SJCRH30 (cell line): Measurements from ENCODE around the gene PORCN. TPM values are rescaled to one million over a fixed set of nuclear protein-coding genes. Genes with fewer than 3 reads are reported as not detected.

Experiments
- DNase-seq, 2 experiments: peaks; one replicate each; pipeline ENCODE4 v3.0.0-alpha.2; 2015 to 2020
- H3K27ac ChIP-seq: fragments of 250-450 bp; sonication (Bioruptor Pico); 2 replicates; pipeline ENCODE4 v1.5.1; 2020; ENCODE audit warnings: mild to moderate bottlenecking, moderate library complexity
- H3K27me3 ChIP-seq: fragments of 250-450 bp; sonication (Bioruptor Pico); 2 replicates; pipeline ENCODE4 v1.5.1; 2020; ENCODE audit warnings: mild to moderate bottlenecking, moderate library complexity
- H3K36me3 ChIP-seq: fragments of 250-450 bp; sonication (Bioruptor Pico); 2 replicates; pipeline ENCODE4 v1.5.1; 2020; ENCODE audit warnings: mild to moderate bottlenecking, moderate library complexity
- H3K4me1 ChIP-seq: fragments of 250-450 bp; sonication (Bioruptor Pico); 2 replicates; pipeline ENCODE4 v1.5.1; 2020; ENCODE audit warnings: mild to moderate bottlenecking, moderate library complexity
- H3K4me3 ChIP-seq: fragments of 250-450 bp; sonication (Bioruptor Pico); 2 replicates; pipeline ENCODE4 v1.5.1; 2020; ENCODE audit warnings: mild to moderate bottlenecking, moderate library complexity
- H3K9me3 ChIP-seq: fragments of 250-450 bp; sonication (Bioruptor Pico); replicated peaks from 2 replicates; pipeline ENCODE4 v1.5.1; 2020; ENCODE audit warnings: mild to moderate bottlenecking, moderate library complexity
- total RNA-seq: library from RNA; depleted of rRNA; stranded (reverse); fragments of >200 nt; shearing (Covaris generic); gene quantifications from 2 replicates; pipeline ENCODE4 v1.2.3, GENCODE V29; 2014

PORCN gene
- total RNA-seq, 1 experiment from 2014 or later: 9.8 TPM

DNA sequence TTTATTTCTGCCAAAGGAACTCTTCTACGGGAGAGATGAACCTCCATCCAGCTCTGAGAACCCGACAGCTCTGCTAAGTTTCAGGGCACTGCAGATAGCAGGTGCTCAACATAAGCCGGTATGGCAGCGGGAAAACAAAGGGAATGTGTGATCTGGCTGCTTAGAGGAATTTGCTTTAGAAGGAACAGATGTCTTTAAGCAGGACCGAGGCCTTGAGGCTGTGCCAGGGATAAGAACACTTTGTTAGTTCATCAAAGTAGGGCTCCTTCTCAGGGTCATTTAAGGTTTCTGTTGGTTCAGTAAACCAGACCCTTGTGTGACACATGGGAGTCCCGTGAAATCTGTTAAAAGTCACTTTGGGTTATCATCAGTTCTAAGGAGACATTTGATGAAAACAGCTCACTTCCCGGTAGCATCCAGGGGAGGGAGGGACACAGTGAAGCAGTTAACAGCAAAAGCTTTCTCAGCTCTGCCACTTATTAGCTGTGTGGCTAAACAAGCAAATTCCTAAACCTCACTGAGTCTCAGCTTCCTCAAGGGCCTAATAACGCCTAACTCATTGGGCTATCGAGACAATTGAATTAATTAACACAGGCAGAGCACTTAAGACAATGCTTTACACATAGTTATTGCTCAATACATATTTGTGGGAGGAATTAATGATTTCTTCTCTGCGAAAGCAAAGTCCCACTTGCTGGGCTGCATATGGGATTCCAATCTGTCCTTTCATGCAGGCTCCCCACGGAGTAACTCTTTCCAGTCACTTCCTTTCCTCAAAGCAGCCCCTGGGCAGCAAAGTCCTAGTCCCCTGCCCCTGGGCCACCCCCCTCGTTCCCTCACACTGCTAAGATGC is 35.7 kb upstream of the PORCN start:
- H3K9me3 ChIP-seq: no peaks in the 10 kb centered on the region
- H3K4me3 ChIP-seq: no peak overlapping the region
- H3K36me3 ChIP-seq: no peaks in the 10 kb centered on the region
- peak in 1 of 2 experiments; percentile 50 for DNase-seq
- no peaks in the 10 kb centered on the region for H3K4me1 ChIP-seq
- no peak overlapping the region for H3K27ac ChIP-seq
- H3K27me3 ChIP-seq: no peaks in the 10 kb centered on the region

DNA sequence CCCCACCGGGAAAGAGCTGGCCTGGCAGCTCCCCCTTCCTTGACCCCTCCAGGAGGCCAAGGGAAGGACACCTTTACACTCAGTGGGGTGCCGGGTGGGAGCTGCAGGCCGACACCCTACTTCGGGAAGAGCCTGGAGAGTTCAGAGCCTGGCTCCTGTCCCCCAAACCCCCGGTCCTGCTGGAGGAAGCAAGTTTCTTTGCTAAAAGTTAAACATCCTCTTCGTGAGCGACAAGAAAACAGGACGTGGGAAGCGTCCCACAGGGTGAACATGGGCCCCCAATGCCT is 35.1 kb upstream of the PORCN start:
- no peaks in the 10 kb centered on the region for H3K27me3 ChIP-seq
- H3K27ac ChIP-seq: no peak overlapping the region
- no peaks in the 10 kb centered on the region for H3K4me1 ChIP-seq
- no peak for DNase-seq
- H3K4me3 ChIP-seq: no peak overlapping the region
- H3K36me3 ChIP-seq: no peaks in the 10 kb centered on the region
- no peaks in the 10 kb centered on the region for H3K9me3 ChIP-seq

DNA sequence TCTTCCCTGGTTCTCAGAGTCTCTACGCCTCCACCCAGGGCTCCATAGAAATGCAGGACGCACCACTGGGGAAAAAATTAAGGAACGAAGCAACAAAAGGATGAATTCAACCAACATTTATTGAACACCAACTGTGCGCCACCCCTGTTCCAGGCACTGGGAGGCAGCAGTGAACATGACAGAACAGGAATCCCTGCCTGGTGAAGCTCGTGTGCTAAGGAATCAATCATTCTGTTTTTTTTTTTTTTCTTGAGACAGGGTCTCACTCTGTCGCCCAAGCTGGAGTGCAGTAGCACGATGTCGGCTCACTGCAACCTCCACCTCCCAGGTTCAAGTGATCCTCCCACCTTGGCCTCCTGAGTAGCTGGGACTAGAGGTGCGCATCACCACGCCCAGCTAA is 34.7 kb upstream of the PORCN start:
- H3K27ac ChIP-seq: no peak overlapping the region
- no peaks in the 10 kb centered on the region for H3K36me3 ChIP-seq
- no peaks in the 10 kb centered on the region for H3K27me3 ChIP-seq
- H3K4me1 ChIP-seq: no peaks in the 10 kb centered on the region
- DNase-seq: no peak
- no peak overlapping the region for H3K4me3 ChIP-seq
- H3K9me3 ChIP-seq: no peaks in the 10 kb centered on the region

DNA sequence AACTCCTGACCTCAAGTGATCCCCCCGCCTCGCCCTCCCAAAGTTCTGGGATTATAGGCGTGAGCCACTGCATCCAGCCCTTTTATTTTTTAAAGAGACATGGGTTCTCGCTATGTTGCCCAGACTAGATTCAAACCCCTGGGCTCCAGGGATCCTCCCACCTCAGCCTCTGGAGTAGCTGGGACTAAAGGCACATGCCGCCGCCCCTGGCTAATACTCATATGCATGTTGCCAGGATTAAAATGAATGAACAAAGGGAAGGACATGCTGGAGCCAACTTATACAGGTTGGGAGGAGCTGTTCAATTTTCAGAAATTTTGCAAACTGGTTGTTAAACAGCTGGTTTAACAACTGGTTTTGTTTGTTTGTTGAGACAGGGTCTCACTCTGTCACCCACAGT is 34.2 kb upstream of the PORCN start:
- no peak overlapping the region for H3K4me3 ChIP-seq
- DNase-seq: no peak
- H3K27ac ChIP-seq: no peak overlapping the region

DNA sequence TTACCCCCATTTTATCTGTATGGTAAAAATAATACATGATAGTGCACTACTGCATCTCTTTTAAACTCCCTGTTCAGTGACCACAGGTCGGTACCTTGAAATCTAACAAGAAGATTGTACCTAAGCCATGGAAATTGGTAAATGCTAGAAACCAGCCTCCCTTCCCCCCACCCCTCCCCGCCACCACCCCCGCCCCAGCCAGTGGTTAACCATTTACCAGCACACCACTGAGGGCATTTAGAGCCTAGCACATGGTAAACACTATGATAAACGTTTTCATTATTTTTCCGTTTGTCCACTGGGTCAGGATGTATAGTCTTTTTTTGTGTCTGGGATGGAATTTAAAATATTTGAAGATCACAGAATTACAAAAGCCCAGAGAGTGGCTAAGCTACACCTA is 33.5 kb upstream of the PORCN start:
- Histone ChIP-seq H3K9me3 (no peaks in the 10 kb centered on the region), H3K4me3 (peak overlapping the region; percentile 69), H3K4me1 (no peaks in the 10 kb centered on the region), H3K36me3 (no peaks in the 10 kb centered on the region), H3K27me3 (no peaks in the 10 kb centered on the region), H3K27ac (peak overlapping the region; percentile 66)
- no peak for DNase-seq

More for the DNA sequence above, 34.2 kb upstream of the PORCN start:
- Histone ChIP-seq H3K27me3 (no peaks in the 10 kb centered on the region), H3K9me3 (no peaks in the 10 kb centered on the region), H3K4me1 (no peaks in the 10 kb centered on the region), H3K36me3 (no peaks in the 10 kb centered on the region)

DNA sequence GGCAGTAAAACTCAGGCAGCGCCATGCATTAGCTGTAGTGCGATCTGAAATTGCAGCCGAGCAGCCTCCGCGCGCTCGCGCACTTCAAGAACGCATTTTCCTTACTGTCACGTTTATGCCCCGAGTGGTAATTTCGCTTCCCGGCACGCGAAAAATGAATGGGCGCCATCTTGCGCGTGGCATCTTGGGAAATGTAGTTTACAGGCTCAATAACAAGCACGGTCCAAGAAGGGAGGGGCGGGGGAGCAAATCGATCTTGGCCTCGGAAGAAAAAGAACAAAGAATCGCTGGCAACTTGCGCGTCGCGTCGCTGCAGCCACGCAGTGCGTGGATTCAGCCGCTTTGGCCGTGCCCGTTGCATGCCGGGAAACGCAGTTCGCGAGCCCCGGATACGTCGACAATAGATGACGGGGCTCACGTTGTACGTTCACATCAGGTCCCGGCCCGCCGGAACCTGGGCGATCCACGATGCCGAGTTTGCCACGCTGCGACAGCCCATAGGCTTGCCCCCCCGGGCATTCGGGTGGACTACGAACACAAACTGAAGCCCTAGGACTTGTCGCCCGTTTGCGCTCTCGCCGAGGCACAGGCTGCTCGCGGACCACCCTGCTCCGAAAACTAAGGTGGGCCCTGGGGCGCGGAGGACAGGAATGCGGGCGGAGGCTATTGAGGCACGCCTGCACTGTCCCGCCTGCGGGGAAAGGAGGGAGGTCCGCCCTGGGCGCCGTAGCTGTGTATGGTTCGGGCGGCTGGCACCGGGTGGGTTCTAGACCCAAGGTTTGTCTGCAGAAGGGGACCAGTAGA is 32.8 kb upstream of the PORCN start, which contains the start of gene FTSJ1:
Gene FTSJ1 (plus strand): TSS at position 426 of the 804 bp plus-strand sequence. CDS start 1,849 bp downstream, outside the sequence.
- DNase-seq: peak; percentile 82 to 84
- H3K4me3 ChIP-seq: peak within 1 kb of the TSS; percentile 69
- no peaks in the 10 kb centered on the region for H3K27me3 ChIP-seq
- H3K4me1 ChIP-seq: no peaks in the 10 kb centered on the region
- H3K27ac ChIP-seq: peak within 1 kb of the TSS; percentile 66
- no peaks in the 10 kb centered on the region for H3K36me3 ChIP-seq
- no peaks in the 10 kb centered on the region for H3K9me3 ChIP-seq

DNA sequence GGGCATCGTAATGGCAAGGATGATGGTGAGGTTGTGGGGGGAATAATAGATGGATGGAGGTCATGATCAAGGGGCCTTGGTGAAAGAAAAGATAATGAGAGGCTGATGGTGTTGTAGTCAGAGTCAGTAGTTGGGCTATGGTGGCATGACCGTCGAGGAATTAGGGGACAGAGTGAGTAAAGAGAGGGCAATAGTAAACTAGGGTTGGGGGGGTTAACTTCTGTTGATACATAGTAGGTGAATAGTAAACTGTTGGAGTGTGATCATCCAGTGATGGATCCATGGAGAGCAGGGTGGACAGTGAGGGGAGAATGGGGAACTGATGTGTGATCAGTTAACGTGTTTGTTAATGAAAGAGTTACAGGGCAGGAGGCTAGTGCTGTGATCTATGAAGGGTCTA is 31.9 kb upstream of the PORCN start:
- Histone ChIP-seq H3K27ac (no peak overlapping the region; the same call in 1 of the 2 replicates), H3K4me3 (peak overlapping the region; percentile 69), H3K27me3 (no peaks in the 10 kb centered on the region), H3K36me3 (no peaks in the 10 kb centered on the region), H3K4me1 (no peaks in the 10 kb centered on the region), H3K9me3 (no peaks in the 10 kb centered on the region)
- no peak for DNase-seq

DNA sequence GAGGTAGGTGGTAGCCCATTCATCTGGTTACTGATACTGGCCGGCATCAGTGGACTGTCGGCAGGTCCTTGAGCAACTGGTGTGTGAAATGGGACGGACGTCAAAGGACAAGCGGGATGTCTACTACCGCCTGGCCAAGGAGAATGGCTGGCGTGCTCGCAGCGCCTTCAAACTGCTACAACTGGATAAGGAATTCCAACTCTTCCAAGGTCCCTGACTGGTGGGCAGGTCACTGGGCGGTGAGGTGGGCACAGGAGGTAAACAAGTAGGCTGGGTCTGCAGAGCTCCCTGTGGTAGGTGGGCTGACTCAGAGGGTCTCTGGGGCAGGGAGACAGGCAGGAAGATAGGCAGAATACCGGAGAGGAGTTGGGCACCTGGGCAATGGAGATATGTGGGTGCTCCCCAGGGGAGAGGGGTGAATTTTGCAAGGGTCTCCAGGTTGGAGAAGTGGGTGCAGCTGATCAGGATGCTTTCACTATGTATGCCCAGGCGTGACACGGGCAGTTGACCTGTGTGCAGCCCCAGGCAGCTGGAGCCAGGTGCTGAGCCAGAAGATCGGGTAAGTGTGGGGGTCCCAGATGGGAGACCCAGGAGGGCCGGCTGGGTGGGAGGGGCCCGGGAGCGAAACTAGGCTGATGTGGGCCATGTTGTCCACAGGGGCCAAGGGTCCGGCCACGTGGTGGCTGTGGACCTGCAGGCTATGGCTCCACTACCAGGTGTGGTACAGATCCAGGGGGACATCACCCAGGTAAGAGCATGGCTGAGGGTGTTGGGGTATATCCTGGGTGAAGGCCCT is 30.6 kb upstream of the PORCN start:
- H3K36me3 ChIP-seq: no peaks in the 10 kb centered on the region
- no peak overlapping the region for H3K27ac ChIP-seq
- no peak overlapping the region for H3K4me3 ChIP-seq
- H3K9me3 ChIP-seq: no peaks in the 10 kb centered on the region
- H3K4me1 ChIP-seq: no peaks in the 10 kb centered on the region
- no peak for DNase-seq
- H3K27me3 ChIP-seq: no peaks in the 10 kb centered on the region

DNA sequence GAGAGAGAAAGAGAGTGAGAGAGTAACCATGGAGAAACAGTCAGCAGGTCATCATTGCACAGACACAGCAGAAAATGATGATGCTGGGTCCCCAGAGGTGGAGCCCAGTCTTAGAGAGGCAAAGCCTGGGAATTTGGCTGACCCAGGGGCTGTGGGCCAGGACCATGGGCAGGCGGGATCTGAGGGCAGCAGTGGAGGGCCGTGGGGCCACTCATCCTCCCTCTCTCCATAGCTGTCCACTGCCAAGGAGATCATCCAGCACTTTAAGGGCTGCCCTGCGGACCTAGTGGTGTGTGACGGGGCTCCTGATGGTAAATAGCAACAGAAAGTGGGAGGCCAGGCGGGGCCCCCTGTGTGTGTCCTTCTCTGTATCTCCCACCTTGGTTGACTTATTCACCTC is 30.0 kb upstream of the PORCN start:
- Histone ChIP-seq H3K4me1 (no peaks in the 10 kb centered on the region), H3K27me3 (no peaks in the 10 kb centered on the region), H3K9me3 (no peaks in the 10 kb centered on the region), H3K4me3 (no peak overlapping the region), H3K27ac (no peak overlapping the region), H3K36me3 (no peaks in the 10 kb centered on the region)
- no peak for DNase-seq

DNA sequence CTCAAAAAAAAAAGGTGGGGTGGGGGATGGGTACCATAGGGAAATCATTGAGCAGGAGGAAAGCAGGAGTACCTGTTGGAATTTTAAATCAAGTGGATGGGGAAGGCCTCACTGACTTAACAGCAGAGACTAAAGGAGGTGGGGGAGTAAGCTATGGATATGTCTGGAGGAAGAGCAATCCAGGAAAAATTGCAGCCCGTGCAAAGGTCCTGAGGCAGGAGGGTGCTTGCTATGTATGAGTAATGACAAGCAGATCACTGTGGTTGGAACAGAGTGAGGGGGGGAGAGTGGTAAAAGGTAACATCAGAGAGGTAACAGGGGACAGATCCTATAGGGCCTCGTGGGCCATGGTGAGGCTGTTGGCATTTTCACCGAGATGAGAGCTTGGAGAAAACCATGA is 28.6 kb upstream of the PORCN start:
- no peak overlapping the region for H3K27ac ChIP-seq
- H3K9me3 ChIP-seq: no peaks in the 10 kb centered on the region
- no peak overlapping the region for H3K4me3 ChIP-seq
- no peaks in the 10 kb centered on the region for H3K4me1 ChIP-seq
- no peak for DNase-seq
- no peaks in the 10 kb centered on the region for H3K36me3 ChIP-seq
- no peaks in the 10 kb centered on the region for H3K27me3 ChIP-seq

DNA sequence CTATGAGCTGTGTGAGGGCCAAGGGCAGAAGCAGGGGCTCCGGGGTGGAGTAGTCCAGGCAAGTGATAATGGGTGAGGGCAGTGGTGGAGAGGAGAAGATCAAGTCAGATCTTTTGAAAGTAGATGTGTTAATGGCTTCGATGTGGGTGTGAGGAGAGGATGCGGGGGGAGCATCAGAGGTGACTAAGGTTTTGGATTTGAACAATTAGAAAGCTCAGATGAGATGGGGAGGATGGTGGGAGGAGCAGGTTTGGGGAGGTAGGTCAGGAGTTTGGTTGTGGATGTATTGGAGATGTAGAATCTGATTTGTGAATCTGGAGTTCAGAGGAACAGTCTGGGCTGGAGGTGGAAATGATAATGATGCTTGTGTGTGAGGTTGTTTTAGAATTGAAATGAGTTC is 28.2 kb upstream of the PORCN start:
- H3K36me3 ChIP-seq: no peaks in the 10 kb centered on the region
- DNase-seq: no peak
- H3K27ac ChIP-seq: no peak overlapping the region
- H3K27me3 ChIP-seq: no peaks in the 10 kb centered on the region
- no peaks in the 10 kb centered on the region for H3K4me1 ChIP-seq
- no peak overlapping the region for H3K4me3 ChIP-seq
- no peaks in the 10 kb centered on the region for H3K9me3 ChIP-seq

DNA sequence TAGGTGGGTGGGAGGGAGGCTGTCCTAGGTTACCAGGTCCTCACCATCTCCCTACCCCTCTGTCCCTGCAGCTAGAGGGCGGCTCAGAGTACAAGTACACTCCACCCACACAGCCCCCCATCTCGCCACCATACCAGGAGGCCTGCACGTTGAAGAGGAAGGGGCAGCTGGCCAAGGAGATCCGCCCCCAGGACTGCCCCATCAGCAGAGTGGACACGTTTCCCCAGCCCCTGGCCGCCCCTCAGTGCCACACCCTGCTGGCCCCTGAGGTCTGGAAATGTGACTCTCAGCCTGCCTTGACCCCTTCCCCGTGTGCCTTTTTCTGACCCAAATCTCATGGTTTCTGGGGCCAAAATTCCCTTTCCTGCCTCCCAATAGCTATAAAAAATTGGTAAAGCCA is 26.3 kb upstream of the PORCN start:
- Histone ChIP-seq H3K4me3 (no peak overlapping the region), H3K9me3 (no peaks in the 10 kb centered on the region), H3K27me3 (no peaks in the 10 kb centered on the region), H3K36me3 (no peaks in the 10 kb centered on the region), H3K27ac (no peak overlapping the region), H3K4me1 (no peaks in the 10 kb centered on the region)
- DNase-seq: no peak

DNA sequence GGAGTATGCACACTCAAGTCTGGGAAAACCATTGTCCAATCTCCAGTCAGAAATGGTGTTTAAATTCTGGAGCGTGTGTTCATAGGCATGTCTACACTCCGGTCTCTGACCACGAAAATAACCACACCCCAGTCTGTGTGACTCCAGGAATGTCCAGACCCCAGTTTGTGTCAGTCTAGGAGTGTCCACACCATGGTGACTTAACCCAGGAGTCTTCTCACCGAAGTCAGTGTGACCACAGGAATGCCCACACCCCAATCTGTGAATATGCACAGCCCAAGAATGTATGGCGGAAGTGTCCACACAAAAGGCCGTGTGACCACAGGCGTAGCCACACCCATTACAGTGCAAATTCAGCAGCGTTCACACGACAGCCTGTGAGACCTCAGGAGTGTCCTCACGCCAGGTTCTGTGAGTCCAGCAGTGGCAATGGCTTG is 21.4 kb upstream of the PORCN start:
- Histone ChIP-seq H3K4me1 (peaks cover 3% of the 10 kb centered on the region; the same call in 1 of the 2 replicates), H3K4me3 (no peak overlapping the region), H3K27me3 (no peaks in the 10 kb centered on the region), H3K9me3 (no peaks in the 10 kb centered on the region), H3K36me3 (no peaks in the 10 kb centered on the region), H3K27ac (peak overlapping the region; percentile 78)
- peak; percentile 47 to 64 for DNase-seq

DNA sequence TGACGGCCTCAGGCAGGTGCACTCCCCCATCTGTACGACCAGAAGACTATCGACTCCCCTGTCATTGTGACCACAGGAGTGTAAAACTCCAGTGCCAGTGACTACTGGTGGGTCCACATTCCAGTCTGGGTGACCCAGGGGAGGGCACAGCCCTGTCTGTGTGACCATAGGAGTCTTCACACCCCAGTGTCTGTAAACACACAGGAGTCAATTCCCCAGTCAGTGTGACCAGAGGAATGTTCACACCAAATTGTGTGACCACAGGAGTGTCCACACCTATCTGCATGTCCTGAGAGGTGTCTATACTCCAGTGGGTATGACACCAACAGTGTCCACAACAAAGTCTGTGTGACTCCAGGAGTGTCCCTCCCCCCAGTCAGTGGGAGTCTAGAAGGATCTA is 20.8 kb upstream of the PORCN start:
- Histone ChIP-seq H3K4me3 (no peak overlapping the region), H3K36me3 (no peaks in the 10 kb centered on the region), H3K9me3 (no peaks in the 10 kb centered on the region), H3K27ac (peak overlapping the region; percentile 78), H3K4me1 (peaks cover 3% of the 10 kb centered on the region; the same call in 1 of the 2 replicates), H3K27me3 (no peaks in the 10 kb centered on the region)
- no peak for DNase-seq

DNA sequence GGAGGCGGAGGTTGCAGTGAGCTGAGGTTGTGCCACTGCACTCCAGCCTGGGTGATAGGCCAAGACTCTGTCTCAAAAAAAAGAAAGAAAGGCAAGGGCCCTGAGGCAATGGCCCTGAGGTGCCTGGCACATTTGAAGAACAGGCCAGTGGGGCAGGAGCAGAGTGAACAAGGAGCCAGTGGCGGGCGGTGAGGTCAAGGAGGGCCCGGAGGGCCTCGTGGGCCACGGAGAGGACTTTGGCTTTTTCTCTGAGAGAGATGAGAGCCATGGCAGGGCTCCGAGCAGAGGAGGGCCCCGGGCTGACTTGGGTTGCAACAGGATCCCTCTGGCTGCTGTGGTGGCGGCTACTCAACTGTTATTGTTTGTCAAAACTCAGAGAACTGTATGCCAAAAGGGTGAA is 19.5 kb upstream of the PORCN start:
- no peaks in the 10 kb centered on the region for H3K9me3 ChIP-seq
- DNase-seq: no peak
- H3K36me3 ChIP-seq: no peaks in the 10 kb centered on the region
- H3K27me3 ChIP-seq: no peaks in the 10 kb centered on the region
- H3K4me3 ChIP-seq: no peak overlapping the region
- H3K27ac ChIP-seq: no peak overlapping the region
- H3K4me1 ChIP-seq: peaks cover 3% of the 10 kb centered on the region; the same call in 1 of the 2 replicates
